ENCODE measurements around the gene KMT5B. TPM values are rescaled to one million over a fixed set of nuclear protein-coding genes. Genes with fewer than 3 reads are reported as not detected.

Gene KMT5B
- total RNA-seq, 1 donor from 2014 or later: 38.0 TPM

DNA sequence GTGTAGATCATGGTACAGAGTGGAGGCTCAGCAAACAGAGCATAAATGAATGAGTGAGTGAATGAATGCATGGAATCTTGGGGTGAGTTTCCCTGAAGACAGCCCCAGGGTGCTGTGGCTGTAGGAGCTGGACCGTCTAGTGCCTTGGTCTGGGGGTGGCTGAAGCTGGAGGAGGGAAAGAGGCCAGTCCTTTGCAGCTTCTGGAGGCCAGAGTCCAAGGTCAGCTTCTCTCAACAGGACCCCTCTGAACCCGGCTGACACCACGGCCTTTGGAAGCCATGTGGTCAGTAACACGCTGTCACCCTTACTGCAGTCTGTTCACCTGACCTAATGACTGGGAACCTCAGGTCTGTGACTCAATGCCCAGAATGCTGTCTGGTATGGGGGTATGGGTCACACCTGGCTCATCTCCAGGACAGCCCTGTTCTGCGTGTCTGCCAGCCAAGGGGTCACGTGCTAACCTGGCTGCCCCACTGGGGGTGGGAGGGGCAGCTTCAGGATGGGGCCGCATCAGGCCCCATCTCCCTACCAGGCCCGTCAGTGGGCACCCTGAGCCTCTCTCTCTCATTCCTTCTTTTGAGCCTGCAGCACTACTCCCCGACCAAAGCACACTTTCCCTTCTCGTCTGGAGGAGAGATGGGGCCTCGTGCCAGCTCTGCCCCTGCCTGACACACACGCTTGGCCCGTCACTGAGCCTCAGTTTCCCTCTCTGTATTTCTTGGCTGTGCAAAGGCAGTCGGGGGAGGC, 67.8 kb downstream of the KMT5B start:
- Histone ChIP-seq H3K27ac (ENCODE audit: low read depth, low read length) (no peak overlapping the region), H3K9ac (ENCODE audit: low read length) (no peak overlapping the region), H3K27me3 (ENCODE audit: insufficient read depth, low read length) (no peaks in the 10 kb centered on the region), H3K9me3 (ENCODE audit: insufficient read depth, low read depth, low read length) (no peaks in the 10 kb centered on the region), H2AFZ (ENCODE audit: low read depth, low read length) (no peak overlapping the region), H4K20me1 (ENCODE audit: insufficient read depth, low read length) (no peaks in the 10 kb centered on the region), H3K4me3 (ENCODE audit: insufficient read depth, low read depth, low read length) (no peak overlapping the region), H3K4me2 (ENCODE audit: low read length) (no peak overlapping the region), H3K79me2 (ENCODE audit: insufficient read depth, low read length) (no peaks in the 10 kb centered on the region), H3K4me1 (ENCODE audit: insufficient read depth, low read length) (peaks cover 10% of the 10 kb centered on the region), H3K36me3 (ENCODE audit: insufficient read depth, low read length) (no peaks in the 10 kb centered on the region)
- FAIRE-seq (no peak), DNase-seq (ENCODE audit: low read depth) (no peak)
- Mint-ChIP-seq H3K4me1 (ENCODE audit: low read depth, unreplicated experiment) (no peaks in the 10 kb centered on the region), H3K27ac (ENCODE audit: unreplicated experiment) (no peak overlapping the region), H3K4me3 (ENCODE audit: unreplicated experiment) (no peak overlapping the region), H3K36me3 (ENCODE audit: low read depth, unreplicated experiment) (no peaks in the 10 kb centered on the region), H3K9me3 (ENCODE audit: unreplicated experiment) (no peaks in the 10 kb centered on the region), H3K27me3 (ENCODE audit: low read depth, unreplicated experiment) (peaks cover 8% of the 10 kb centered on the region)
- TF ChIP-seq EZH2 (IDR thresholded peaks at IDR 0.05; ENCODE audit: insufficient read depth, low read length): no peak
- TF ChIP-seq, protein P1, sequence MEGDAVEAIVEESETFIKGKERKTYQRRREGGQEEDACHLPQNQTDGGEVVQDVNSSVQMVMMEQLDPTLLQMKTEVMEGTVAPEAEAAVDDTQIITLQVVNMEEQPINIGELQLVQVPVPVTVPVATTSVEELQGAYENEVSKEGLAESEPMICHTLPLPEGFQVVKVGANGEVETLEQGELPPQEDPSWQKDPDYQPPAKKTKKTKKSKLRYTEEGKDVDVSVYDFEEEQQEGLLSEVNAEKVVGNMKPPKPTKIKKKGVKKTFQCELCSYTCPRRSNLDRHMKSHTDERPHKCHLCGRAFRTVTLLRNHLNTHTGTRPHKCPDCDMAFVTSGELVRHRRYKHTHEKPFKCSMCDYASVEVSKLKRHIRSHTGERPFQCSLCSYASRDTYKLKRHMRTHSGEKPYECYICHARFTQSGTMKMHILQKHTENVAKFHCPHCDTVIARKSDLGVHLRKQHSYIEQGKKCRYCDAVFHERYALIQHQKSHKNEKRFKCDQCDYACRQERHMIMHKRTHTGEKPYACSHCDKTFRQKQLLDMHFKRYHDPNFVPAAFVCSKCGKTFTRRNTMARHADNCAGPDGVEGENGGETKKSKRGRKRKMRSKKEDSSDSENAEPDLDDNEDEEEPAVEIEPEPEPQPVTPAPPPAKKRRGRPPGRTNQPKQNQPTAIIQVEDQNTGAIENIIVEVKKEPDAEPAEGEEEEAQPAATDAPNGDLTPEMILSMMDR (IDR thresholded peaks at IDR 0.05; ENCODE audit: insufficient read depth, low read depth, low read length): no peak

DNA sequence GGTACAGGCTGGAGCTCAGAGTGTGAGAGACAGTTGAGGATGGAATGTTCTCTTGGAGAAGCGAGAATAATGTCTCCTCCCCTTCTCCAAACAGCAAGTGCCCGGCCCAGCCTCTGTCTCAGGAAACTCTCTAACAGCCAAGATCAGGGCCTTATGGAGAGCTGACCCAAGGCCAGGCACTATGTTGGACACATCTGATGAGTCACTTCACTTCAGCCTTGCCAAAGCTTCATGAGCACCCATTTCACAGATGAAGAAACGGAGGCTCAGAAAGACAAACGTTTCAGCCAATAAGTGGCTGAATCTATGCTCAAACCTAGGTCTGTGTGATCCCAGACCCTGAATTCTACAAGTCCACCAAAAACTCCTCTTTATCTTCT, 69.8 kb downstream of the KMT5B start:
- no peak overlapping the region for H3K27ac Mint-ChIP-seq (ENCODE audit: unreplicated experiment)
- H3K4me2 ChIP-seq (ENCODE audit: low read length): no peak overlapping the region
- H3K27me3 Mint-ChIP-seq (ENCODE audit: low read depth, unreplicated experiment): peaks cover 6% of the 10 kb centered on the region
- H3K9ac ChIP-seq (ENCODE audit: low read length): no peak overlapping the region
- H3K79me2 ChIP-seq (ENCODE audit: insufficient read depth, low read length): no peaks in the 10 kb centered on the region
- no peaks in the 10 kb centered on the region for H4K20me1 ChIP-seq (ENCODE audit: insufficient read depth, low read length)
- no peak overlapping the region for H3K27ac ChIP-seq (ENCODE audit: low read depth, low read length)
- H3K9me3 Mint-ChIP-seq (ENCODE audit: unreplicated experiment): no peaks in the 10 kb centered on the region
- H3K4me1 Mint-ChIP-seq (ENCODE audit: low read depth, unreplicated experiment): no peaks in the 10 kb centered on the region
- no peaks in the 10 kb centered on the region for H3K36me3 ChIP-seq (ENCODE audit: insufficient read depth, low read length)
- DNase-seq (ENCODE audit: low read depth): no peak
- H3K9me3 ChIP-seq (ENCODE audit: insufficient read depth, low read depth, low read length): no peaks in the 10 kb centered on the region
- no peaks in the 10 kb centered on the region for H3K27me3 ChIP-seq (ENCODE audit: insufficient read depth, low read length)
- H3K4me3 ChIP-seq (ENCODE audit: insufficient read depth, low read depth, low read length): no peak overlapping the region
- FAIRE-seq: no peak
- H3K36me3 Mint-ChIP-seq (ENCODE audit: low read depth, unreplicated experiment): no peaks in the 10 kb centered on the region
- H3K4me1 ChIP-seq (ENCODE audit: insufficient read depth, low read length): peaks cover 6% of the 10 kb centered on the region
- H2AFZ ChIP-seq (ENCODE audit: low read depth, low read length): no peak overlapping the region
- no peak overlapping the region for H3K4me3 Mint-ChIP-seq (ENCODE audit: unreplicated experiment)
- TF ChIP-seq, protein P1 (IDR thresholded peaks at IDR 0.05; ENCODE audit: insufficient read depth, low read depth, low read length): no peak
- TF ChIP-seq EZH2 (IDR thresholded peaks at IDR 0.05; ENCODE audit: insufficient read depth, low read length): no peak

Data from astrocyte (in vitro differentiated cells and primary cell).